RPMI8226 (cell line): Measurements from ENCODE around the gene DOP1B.
"Not testable (repeated sequence)": the region's sequence is repeated elsewhere in the genome, so short reads cannot be mapped to it uniquely, and the experiment has no call there.

Source experiments
- DNase-seq: peaks from one replicate; pipeline ENCODE4 v3.0.0-alpha.2; 2015

The DOP1B gene

GRCh38 chr21:36174780-36175179 lies 18.2 kb downstream of the DOP1B start:
- DNase-seq: no peak

DNA sequence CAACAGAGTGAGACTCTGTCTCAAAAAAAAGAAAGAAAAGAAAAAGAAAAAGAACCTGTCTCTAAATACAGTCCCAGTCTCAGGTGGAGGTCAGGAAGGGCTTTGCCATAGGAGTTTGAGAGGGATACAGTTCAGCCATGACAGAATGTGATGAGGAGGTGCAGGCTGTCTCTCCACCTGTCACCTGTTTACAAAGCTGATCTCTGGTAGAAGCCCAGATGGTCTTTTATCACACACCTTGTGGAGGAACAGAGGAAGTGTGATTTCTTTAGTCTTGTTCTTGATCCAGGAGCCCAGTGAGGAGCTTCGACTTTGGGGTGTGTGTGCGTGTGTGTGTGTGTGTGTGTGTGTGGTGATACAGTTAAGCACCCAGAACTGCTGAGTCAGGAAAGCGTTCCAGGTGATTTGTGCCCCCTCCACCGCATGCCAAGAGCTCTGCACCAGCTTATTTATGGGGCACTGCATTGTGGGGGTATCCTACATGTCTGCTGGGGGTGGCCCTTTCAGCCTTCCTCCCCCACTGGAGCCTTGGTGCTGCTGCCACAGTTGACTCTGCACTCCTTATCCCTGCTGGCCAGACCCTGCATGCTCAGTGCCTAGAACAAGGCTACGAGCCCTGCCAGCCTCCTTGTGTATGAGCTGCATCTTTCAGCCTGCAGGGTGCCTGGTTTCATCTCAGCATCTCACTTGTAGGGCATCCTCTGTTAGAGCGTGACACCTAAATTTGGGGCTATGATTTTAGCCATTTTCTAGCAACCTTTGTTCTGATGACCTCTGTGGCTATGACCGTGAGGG lies 19.3 kb downstream of the DOP1B start:
- peak; percentile 89 for DNase-seq

- DNase-seq: no peak
These were observed 21.7 kb downstream of the DOP1B start for GRCh38 chr21:36178349-36178748.

- no peak for DNase-seq
These were observed 22.5 kb downstream of the DOP1B start for GRCh38 chr21:36179145-36179544.

DNA sequence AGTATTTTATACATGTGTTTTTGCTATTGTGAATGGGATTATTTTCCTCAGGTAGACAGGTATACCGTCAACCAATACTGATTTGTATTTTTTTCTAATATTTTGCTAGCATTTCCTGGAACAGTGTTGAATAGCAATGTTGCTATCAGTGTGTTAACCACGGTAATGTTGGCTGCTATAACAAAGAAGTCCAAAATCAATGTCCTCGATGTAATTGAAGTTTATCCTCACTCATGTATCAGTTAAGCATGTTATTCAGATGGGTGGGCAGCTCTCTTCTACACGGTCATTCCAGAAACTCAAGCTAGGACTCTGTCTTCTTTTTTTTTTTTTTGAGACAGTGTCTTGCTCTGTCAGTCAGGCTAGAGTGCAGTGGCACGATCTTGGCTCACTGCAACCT lies 24.3 kb downstream of the DOP1B start:
- DNase-seq: no peak

GRCh38 chr21:36183144-36183795 lies 26.6 kb downstream of the DOP1B start:
- DNase-seq: no peak

DNA sequence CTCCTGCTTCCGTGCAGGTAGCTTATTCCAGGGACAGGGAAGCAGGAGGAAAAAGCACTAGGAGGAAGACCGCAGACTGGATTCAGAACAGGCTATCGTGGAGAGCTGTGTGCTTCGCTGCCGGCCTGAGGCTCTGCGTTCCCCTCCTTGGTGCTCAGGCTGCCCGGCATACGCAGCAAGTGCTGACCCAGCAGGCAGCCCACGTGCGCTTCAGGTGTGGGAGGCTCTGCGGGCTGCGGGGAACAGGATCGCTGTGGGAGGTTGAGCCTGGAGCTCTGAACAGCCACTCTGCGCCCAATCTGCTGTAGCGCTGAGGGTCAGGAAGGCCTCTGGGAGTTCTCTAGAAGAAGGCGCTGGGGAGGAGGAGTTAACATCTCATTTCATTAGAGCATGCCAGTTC lies 27.9 kb downstream of the DOP1B start:
- no peak for DNase-seq

DNA sequence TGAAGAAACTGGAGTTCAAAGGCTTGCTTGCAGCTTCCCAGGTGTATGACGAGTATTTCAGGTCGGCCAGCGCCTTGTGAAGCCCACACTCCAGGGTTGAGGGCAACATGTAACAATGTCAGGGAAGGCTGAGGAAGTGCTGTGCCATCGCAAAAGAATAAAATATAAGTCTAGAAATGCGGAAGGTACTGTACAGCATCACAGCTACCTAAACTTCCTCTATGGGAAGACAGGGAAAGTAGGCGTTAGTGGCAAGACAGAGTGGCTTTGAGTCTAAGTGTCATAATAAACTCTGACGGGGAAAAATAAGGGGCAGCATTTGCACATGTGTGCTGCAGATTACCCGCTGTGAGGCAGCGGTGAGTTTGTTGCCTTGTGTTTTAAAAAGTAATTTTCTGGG lies 28.9 kb downstream of the DOP1B start:
- no peak for DNase-seq

GRCh38 chr21:36186081-36186480 lies 29.5 kb downstream of the DOP1B start:
- no peak for DNase-seq

- DNase-seq: peak; percentile 53
These were observed 30.1 kb downstream of the DOP1B start for GRCh38 chr21:36186506-36187399.

DNA sequence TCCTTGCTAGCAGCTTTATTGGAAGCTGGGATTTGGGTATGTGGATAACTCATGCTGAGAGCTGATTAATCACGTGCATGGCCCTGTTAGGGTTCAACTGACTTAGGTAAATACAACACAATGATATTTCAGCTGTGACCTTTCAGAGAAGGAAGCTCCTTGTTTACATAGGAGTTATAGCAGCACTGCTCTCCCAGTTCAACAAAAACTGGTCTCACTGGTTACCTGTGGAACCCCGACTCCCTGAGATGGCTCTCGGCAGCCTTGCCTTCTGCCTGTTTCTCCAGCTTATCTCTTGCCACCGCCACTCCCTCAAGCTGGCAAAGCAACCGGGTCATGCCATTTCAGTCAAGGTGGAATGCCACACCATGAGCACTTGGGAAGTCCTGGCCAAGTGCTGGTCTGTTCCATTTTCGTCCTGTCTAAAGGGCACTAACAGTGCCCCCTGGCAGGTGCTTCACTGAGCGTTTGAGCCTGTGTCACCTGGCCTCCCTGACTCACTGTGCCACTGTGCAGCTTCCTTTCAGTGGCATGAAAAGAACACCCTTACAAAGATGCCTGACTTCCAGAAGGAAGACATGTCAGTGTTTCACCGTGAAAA lies 31.6 kb downstream of the DOP1B start:
- DNase-seq: no peak

DNA sequence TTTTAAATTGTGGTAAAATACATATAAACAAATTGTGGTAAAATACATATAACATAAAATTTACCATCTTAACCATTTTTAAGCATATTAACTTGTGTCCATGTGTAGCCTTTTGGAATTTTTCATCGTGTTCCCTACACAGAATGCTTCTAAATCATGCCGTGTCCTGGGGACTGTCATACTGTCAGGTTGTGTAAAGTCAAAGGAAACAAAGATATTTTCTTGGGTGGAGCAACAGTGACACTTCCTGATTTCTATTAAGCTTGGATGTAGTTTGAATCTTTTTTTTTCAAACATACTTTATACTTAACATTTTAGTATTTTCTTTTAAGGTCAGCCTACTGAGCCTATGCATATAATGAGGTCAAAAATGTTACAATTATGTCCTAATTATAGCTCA lies 32.3 kb downstream of the DOP1B start:
- no peak for DNase-seq

GRCh38 chr21:36190736-36191135 lies 34.1 kb downstream of the DOP1B start:
- no peak for DNase-seq

DNA sequence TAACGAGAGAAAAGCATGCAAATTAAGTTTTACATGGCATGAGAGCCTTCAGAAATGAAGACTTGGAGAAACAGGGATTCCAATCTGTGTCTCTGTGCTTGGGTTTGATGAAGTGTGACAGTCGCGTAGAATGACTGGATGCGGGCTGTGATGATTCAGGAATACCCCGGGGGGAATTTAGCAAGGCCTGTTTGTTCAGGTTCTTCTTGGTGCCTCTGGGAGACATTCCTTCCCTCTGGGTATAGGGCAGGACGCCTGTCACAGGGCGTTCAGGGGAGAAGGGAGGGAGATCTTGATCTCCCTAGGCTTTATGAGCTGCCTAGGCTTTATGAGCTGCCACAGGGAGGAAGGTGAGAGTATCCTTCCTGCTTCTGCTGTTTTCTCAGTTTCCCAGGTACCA lies 36.6 kb downstream of the DOP1B start:
- DNase-seq: no peak

- DNase-seq: no peak
These were observed 37.4 kb downstream of the DOP1B start for GRCh38 chr21:36194024-36194423.

DNA sequence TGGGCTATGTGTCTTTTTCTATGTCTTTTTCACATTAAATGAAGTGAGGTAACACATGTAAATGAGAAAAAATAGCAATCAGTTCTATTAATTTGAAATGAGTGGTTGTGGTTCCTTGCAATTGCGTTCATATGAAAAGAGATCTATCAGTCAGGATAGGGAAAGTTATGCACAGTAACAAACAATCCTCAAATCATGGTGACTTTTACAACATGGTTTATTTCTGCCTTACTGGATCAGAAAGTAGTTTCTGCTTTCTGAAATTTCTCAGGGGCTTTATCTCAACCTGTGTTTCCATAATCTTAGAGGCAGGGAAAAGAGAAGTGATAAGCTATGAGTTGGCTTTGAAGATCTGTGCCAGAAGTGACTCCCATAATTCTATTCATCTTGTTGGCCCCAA lies 39.0 kb downstream of the DOP1B start:
- DNase-seq: no peak

GRCh38 chr21:36199021-36199420 lies 42.4 kb downstream of the DOP1B start:
- DNase-seq: no peak

DNA sequence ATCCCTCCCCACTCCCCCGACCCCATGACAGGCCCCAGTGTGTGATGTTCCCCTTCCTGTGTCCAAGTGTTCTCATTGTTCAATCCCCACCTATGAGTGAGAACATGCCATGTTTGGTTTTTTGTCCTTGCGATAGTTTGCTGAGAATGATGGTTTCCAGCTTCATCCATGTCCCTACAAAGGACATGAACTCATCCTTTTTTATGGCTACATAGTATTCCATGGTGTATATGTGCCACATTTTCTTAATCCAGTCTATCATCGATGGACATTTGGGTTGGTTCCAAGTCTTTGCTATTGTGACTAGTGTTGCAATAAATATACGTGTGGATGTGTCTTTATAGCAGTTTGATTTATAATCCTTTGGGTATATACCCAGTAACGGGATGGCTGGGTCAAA lies 43.0 kb downstream of the DOP1B start:
- not testable (repeated sequence) for DNase-seq

- no peak for DNase-seq
These were observed 43.5 kb downstream of the DOP1B start for GRCh38 chr21:36200081-36200561.

GRCh38 chr21:36202726-36203602 lies 46.3 kb downstream of the DOP1B start:
- DNase-seq: peak; percentile 49

DNA sequence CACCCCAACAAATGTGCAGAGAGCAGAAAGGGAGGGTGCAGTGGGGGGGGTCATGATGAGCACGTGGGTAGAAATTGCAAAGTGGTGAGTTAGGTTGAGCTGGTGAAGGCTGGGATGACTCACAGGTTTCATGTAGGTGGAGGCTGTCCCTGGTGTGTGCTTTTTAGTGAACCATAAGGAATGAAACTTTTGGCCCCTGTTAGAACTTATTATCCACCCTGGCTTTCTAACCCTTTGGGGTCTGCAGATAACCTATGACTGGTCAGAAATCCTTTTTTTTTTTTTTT lies 46.9 kb downstream of the DOP1B start:
- DNase-seq: peak; percentile 80

DNA sequence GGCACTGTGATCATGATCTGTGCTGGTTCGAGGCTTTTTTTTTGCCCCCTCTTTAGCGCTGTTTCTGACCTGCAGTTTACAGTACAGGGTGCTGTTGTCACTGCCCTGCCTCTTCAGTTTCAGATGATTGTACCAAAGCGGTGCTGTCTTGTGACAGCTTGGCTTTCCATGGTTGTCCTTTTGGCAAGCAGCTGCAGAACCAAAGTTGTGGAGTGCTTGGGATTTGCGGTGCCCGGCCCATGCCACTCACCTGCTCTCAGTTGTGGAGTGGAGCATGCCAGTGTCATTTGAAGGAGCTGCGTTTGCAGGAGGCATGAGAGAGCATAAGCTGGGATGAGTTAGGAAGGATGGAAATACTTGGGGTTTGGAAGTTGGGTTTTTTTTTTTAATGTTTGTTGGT lies 48.4 kb downstream of the DOP1B start:
- DNase-seq: no peak
